IPS-18c (cell line): ENCODE measurements around the gene CTNNA2.

ENCODE experiments used
- H3K4me3 ChIP-seq: 2 replicates; pipeline ENCODE4 v1.7.0; 2013; ENCODE audit warnings: low read depth, mild to moderate bottlenecking, low read length, moderate library complexity; ENCODE audit not compliant: insufficient read depth
- H3K9me3 ChIP-seq: one replicate; pipeline ENCODE4 v1.6.1; 2013; ENCODE audit warnings: mild to moderate bottlenecking, low read length, moderate library complexity; ENCODE audit not compliant: control insufficient read depth, insufficient read depth

CTNNA2 gene

GRCh38 chr2:79512442-79513401, at the start of gene CTNNA2:
Gene CTNNA2 (plus strand): TSS chr2:79513051.
- peak within 1 kb of the TSS; percentile 61 for H3K4me3 ChIP-seq

GRCh38 chr2:79487399-79487798, 25.5 kb upstream of the CTNNA2 start:
- H3K4me3 ChIP-seq = no peak overlapping the region

More at GRCh38 chr2:79512442-79513401, at the start of gene CTNNA2:
- no peaks in the 10 kb centered on the region for H3K9me3 ChIP-seq

GRCh38 chr2:79511320-79511951, 1.4 kb upstream of the CTNNA2 start:
- Histone ChIP-seq H3K4me3 (peak overlapping the region; percentile 57; the same call in 1 of the 2 replicates), H3K9me3 (no peaks in the 10 kb centered on the region)

More at GRCh38 chr2:79487399-79487798, 25.5 kb upstream of the CTNNA2 start:
- no peaks in the 10 kb centered on the region for H3K9me3 ChIP-seq

- Histone ChIP-seq H3K9me3 (no peaks in the 10 kb centered on the region), H3K4me3 (peak overlapping the region; percentile 61)
Observed at GRCh38 chr2:79513711-79514110, 860 bp downstream of the CTNNA2 start.

GRCh38 chr2:79529636-79530035, 16.8 kb downstream of the CTNNA2 start:
- Histone ChIP-seq H3K9me3 (no peaks in the 10 kb centered on the region), H3K4me3 (no peak overlapping the region)

GRCh38 chr2:79530443-79530842, 17.6 kb downstream of the CTNNA2 start:
- no peak overlapping the region for H3K4me3 ChIP-seq
- H3K9me3 ChIP-seq = peaks cover 2% of the 10 kb centered on the region

- Histone ChIP-seq H3K4me3 (no peak overlapping the region), H3K9me3 (peaks cover 7% of the 10 kb centered on the region)
Observed at GRCh38 chr2:79547568-79547967, 34.7 kb downstream of the CTNNA2 start.

GRCh38 chr2:79552653-79553052, 39.8 kb downstream of the CTNNA2 start:
- Histone ChIP-seq H3K9me3 (peaks cover 7% of the 10 kb centered on the region), H3K4me3 (no peak overlapping the region)

- no peak overlapping the region for H3K4me3 ChIP-seq
- peaks cover 7% of the 10 kb centered on the region for H3K9me3 ChIP-seq
Observed at GRCh38 chr2:79554899-79555298, 42.0 kb downstream of the CTNNA2 start.

- no peak overlapping the region for H3K4me3 ChIP-seq
- H3K9me3 ChIP-seq = no peaks in the 10 kb centered on the region
Observed at GRCh38 chr2:79564065-79564464, 51.2 kb downstream of the CTNNA2 start.

- Histone ChIP-seq H3K9me3 (no peaks in the 10 kb centered on the region), H3K4me3 (no peak overlapping the region)
Observed at GRCh38 chr2:79569048-79569447, 56.2 kb downstream of the CTNNA2 start.

- no peak overlapping the region for H3K4me3 ChIP-seq
- no peaks in the 10 kb centered on the region for H3K9me3 ChIP-seq
Observed at GRCh38 chr2:79573895-79574674, 61.2 kb downstream of the CTNNA2 start.

- no peak overlapping the region for H3K4me3 ChIP-seq
- no peaks in the 10 kb centered on the region for H3K9me3 ChIP-seq
Observed at GRCh38 chr2:79576451-79576850, 63.6 kb downstream of the CTNNA2 start.

- Histone ChIP-seq H3K9me3 (no peaks in the 10 kb centered on the region), H3K4me3 (no peak overlapping the region)
Observed at GRCh38 chr2:79578952-79579351, 66.1 kb downstream of the CTNNA2 start.

- Histone ChIP-seq H3K9me3 (no peaks in the 10 kb centered on the region), H3K4me3 (no peak overlapping the region)
Observed at GRCh38 chr2:79580175-79580574, 67.3 kb downstream of the CTNNA2 start.

GRCh38 chr2:79585701-79586433, 73.0 kb downstream of the CTNNA2 start:
- no peaks in the 10 kb centered on the region for H3K9me3 ChIP-seq
- H3K4me3 ChIP-seq = no peak overlapping the region

GRCh38 chr2:79591281-79591680, 78.4 kb downstream of the CTNNA2 start:
- H3K4me3 ChIP-seq = no peak overlapping the region
- no peaks in the 10 kb centered on the region for H3K9me3 ChIP-seq
